HEK293 (cell line): ENCODE measurements around the gene ASCC3.

Experiments
- CTCF ChIA-PET: fragments of 350-600 bp; formaldehyde crosslinking; extraction: SDS; loops from one replicate; lab custom pipeline; 2021; ENCODE audit warnings: antibody characterized with exemption; lab: Yijun Ruan, JAX
- POLR2A ChIA-PET: fragments of 300-600 bp; formaldehyde crosslinking; extraction: SDS; loops from one replicate; lab custom pipeline; 2020; ENCODE audit warnings: antibody characterized with exemption, inconsistent platforms; lab: Yijun Ruan, JAX
- H3K27ac ChIP-seq: fragments of 200-500 bp; sonication (Bioruptor generic); 2 replicates; pipeline ENCODE4 v1.5.1; 2014; ENCODE audit warnings: low read depth, low read length, control low read depth, inconsistent platforms; ENCODE audit errors: extremely low read depth
- H3K36me3 ChIP-seq, 2 experiments: fragments of 200-500 bp in 1 of 2; sonication (Bioruptor generic) in 1 of 2; 1 replicate in 1 of 2; 2 replicates in 1 of 2; pipeline ENCODE4 v1.5.1; 2014 to 2017; ENCODE audit warnings: inconsistent platforms in 2 of 2, low read length in 2 of 2; ENCODE audit not compliant: control insufficient read depth in 2 of 2, insufficient read depth in 1 of 2
- H3K4me1 ChIP-seq: fragments of 200-500 bp; sonication (Bioruptor generic); 2 replicates; pipeline ENCODE4 v1.5.1; 2014; ENCODE audit warnings: mild to moderate bottlenecking, low read length, inconsistent platforms; ENCODE audit not compliant: control insufficient read depth, insufficient read depth
- H3K4me3 ChIP-seq: 2 replicates; pipeline ENCODE4 v1.5.1; 2011; ENCODE audit warnings: low read depth, mild to moderate bottlenecking, control low read depth, low read length, moderate library complexity
- H3K9me3 ChIP-seq: fragments of 200-500 bp; sonication (Bioruptor generic); 2 replicates; pipeline ENCODE4 v1.5.1; 2014; ENCODE audit warnings: low read depth, low read length, inconsistent platforms; ENCODE audit not compliant: control insufficient read depth, insufficient read depth
- AEBP2 ChIP-seq: fragments of 450-650 bp; formaldehyde crosslinking; IDR thresholded peaks from 2 replicates; pipeline ENCODE4 v1.5.1; 2016; ENCODE audit warnings: missing biosample characterization, missing genetic modification characterization, borderline replicate concordance
- GLI2 ChIP-seq: fragments of 450-650 bp; formaldehyde crosslinking; IDR thresholded peaks from 2 replicates; pipeline ENCODE4; 2017; ENCODE audit warnings: missing biosample characterization, missing genetic modification characterization, low read depth, borderline replicate concordance
- KLF10 ChIP-seq: fragments of 450-650 bp; IDR thresholded peaks from 2 replicates; pipeline ENCODE4 v1.5.1; 2018; ENCODE audit warnings: missing biosample characterization, mild to moderate bottlenecking, missing genetic modification characterization
- KLF9 ChIP-seq: fragments of 450-650 bp; formaldehyde crosslinking; IDR thresholded peaks from 2 replicates; pipeline ENCODE4 v1.5.1; 2016; ENCODE audit warnings: missing biosample characterization, missing genetic modification characterization, low read depth
- OSR2 ChIP-seq: fragments of 450-650 bp; formaldehyde crosslinking; IDR thresholded peaks from 2 replicates; pipeline ENCODE4 v1.5.1; 2016; ENCODE audit warnings: missing biosample characterization, missing genetic modification characterization
- PRDM10 ChIP-seq: fragments of 450-650 bp; formaldehyde crosslinking; IDR thresholded peaks from 2 replicates; pipeline ENCODE4 v1.5.1; 2016; ENCODE audit warnings: missing biosample characterization, missing genetic modification characterization
- TRIM28 ChIP-seq: IDR thresholded peaks from 2 replicates; pipeline ENCODE4 v1.6.1; 2011; ENCODE audit warnings: low read length, control low read depth, borderline replicate concordance
- ZFHX2 ChIP-seq: fragments of 450-650 bp; formaldehyde crosslinking; conservative IDR thresholded peaks from 2 replicates; pipeline ENCODE4 v1.5.1; 2016; ENCODE audit warnings: missing biosample characterization, missing genetic modification characterization
- ZFP37 ChIP-seq: fragments of 450-650 bp; formaldehyde crosslinking; IDR thresholded peaks from 2 replicates; pipeline ENCODE4 v1.5.1; 2016; ENCODE audit warnings: missing biosample characterization, missing genetic modification characterization
- ZNF16 ChIP-seq: fragments of 450-650 bp; formaldehyde crosslinking; IDR thresholded peaks from 2 replicates; pipeline ENCODE4 v1.5.1; 2016; ENCODE audit warnings: low read depth, missing biosample characterization, missing genetic modification characterization
- ZNF221 ChIP-seq: fragments of 450-650 bp; formaldehyde crosslinking; IDR thresholded peaks from 2 replicates; pipeline ENCODE4 v1.5.1; 2017; ENCODE audit warnings: missing biosample characterization, missing genetic modification characterization, borderline replicate concordance
- ZNF239 ChIP-seq: fragments of 450-650 bp; formaldehyde crosslinking; IDR thresholded peaks from 2 replicates; pipeline ENCODE4 v1.5.1; 2016; ENCODE audit warnings: missing biosample characterization, missing genetic modification characterization
- ZNF501 ChIP-seq: fragments of 450-650 bp; formaldehyde crosslinking; IDR thresholded peaks from 2 replicates; pipeline ENCODE4 v1.5.1; 2016; ENCODE audit warnings: missing biosample characterization, missing genetic modification characterization
- ZNF747 ChIP-seq: fragments of 450-650 bp; formaldehyde crosslinking; IDR thresholded peaks from 2 replicates; pipeline ENCODE4 v1.5.1; 2016; ENCODE audit warnings: missing biosample characterization, missing genetic modification characterization
- ZSCAN16 ChIP-seq: fragments of 450-650 bp; formaldehyde crosslinking; IDR thresholded peaks from 2 replicates; pipeline ENCODE4 v1.5.1; 2016; ENCODE audit warnings: missing biosample characterization, missing genetic modification characterization
- TF ChIP-seq, protein P1 (sequence below): fragments of 450-650 bp; formaldehyde crosslinking; IDR thresholded peaks from 2 replicates; pipeline ENCODE4 v1.5.1; 2016; ENCODE audit warnings: missing biosample characterization, missing genetic modification characterization

Gene ASCC3

GRCh38 chr6:100880853-100881706, at the start of gene ASCC3 (continued):
- TF ChIP-seq OSR2 (tag by site-specific recombination) = no peak

DNA sequence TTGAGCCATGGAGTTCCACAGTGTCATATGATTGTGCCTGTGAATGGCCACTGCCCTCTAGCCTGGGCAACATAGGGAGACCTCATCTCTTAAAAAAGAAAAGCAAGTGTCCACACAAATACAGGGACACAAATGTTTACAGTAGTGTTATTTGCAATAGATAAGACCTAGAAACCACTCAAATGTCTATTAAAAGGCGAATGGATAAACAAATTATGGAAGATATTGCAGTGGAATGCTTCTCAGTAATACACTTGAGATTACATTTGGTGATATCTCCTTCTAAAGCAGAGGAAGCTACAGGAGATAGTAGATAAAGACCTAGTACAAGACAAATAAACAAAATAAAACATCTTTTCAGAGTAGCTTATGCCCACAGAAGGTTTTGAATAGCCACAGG, 44.6 kb upstream of the ASCC3 start:
- ChIA-PET CTCF (interaction anchor here (0.6 kb wide), 1 partner anchor 12 kb away, joined by 3 read pairs; no protein-coding TSS in a partner anchor), POLR2A (no interaction called here)
- Histone ChIP-seq H3K36me3 (no peaks in the 10 kb centered on the region), H3K4me3 (no peak overlapping the region), H3K27ac (no peak overlapping the region), H3K9me3 (no peaks in the 10 kb centered on the region), H3K4me1 (0 out of 2 replicates have a peak, but pooled peaks cover 3% of the 10 kb centered on the region)
- TF ChIP-seq ZNF747 (tag by site-specific recombination) (no peak), ZFP37 (tag by site-specific recombination) (no peak), ZNF221 (tag by site-specific recombination) (no peak), PRDM10 (tag by site-specific recombination) (no peak), KLF10 (tag by site-specific recombination) (no peak), ZFHX2 (tag by site-specific recombination) (no peak), KLF9 (no peak), TRIM28 (no peak), ZSCAN16 (tag by site-specific recombination) (no peak), ZNF16 (tag by site-specific recombination) (no peak), GLI2 (tag by site-specific recombination) (no peak), ZNF501 (tag by site-specific recombination) (no peak), AEBP2 (tag by site-specific recombination) (no peak), ZNF239 (no peak)
- TF ChIP-seq, protein P1, sequence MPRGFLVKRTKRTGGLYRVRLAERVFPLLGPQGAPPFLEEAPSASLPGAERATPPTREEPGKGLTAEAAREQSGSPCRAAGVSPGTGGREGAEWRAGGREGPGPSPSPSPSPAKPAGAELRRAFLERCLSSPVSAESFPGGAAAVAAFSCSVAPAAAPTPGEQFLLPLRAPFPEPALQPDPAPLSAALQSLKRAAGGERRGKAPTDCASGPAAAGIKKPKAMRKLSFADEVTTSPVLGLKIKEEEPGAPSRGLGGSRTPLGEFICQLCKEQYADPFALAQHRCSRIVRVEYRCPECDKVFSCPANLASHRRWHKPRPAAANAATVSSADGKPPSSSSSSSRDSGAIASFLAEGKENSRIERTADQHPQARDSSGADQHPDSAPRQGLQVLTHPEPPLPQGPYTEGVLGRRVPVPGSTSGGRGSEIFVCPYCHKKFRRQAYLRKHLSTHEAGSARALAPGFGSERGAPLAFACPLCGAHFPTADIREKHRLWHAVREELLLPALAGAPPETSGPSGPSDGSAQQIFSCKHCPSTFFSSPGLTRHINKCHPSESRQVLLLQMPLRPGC = no peak
